Epithelial cell of prostate (primary cell): ENCODE results near the gene MICAL2.

ENCODE experiments used
- DNase-seq: peaks from one replicate; pipeline ENCODE4 v3.0.0-alpha.2; 2011; ENCODE audit warnings: low read depth, low spot score
- H3K27ac ChIP-seq: fragments of 450-650 bp; 2 replicates; pipeline ENCODE4 v1.5.1; 2017; ENCODE audit warnings: mild to moderate bottlenecking

MICAL2 gene

GRCh38 chr11:12075822-12076821 is 34.3 kb upstream of the MICAL2 start:
- peak; percentile 81 for DNase-seq
- H3K27ac ChIP-seq: peak overlapping the region; percentile 93

GRCh38 chr11:12076840-12077534 is 33.4 kb upstream of the MICAL2 start:
- peak overlapping the region; percentile 93 for H3K27ac ChIP-seq

GRCh38 chr11:12077535-12078280 is 32.7 kb upstream of the MICAL2 start:
- peak overlapping the region; percentile 93 for H3K27ac ChIP-seq

More at GRCh38 chr11:12076840-12077534, 33.4 kb upstream of the MICAL2 start:
- DNase-seq: no peak

GRCh38 chr11:12079726-12080556 is 30.4 kb upstream of the MICAL2 start:
- H3K27ac ChIP-seq: peak overlapping the region; percentile 93
- peak; percentile 89 for DNase-seq

More at GRCh38 chr11:12077535-12078280, 32.7 kb upstream of the MICAL2 start:
- no peak for DNase-seq

GRCh38 chr11:12083380-12083779 is 27.0 kb upstream of the MICAL2 start:
- peak overlapping the region; percentile 100 for H3K27ac ChIP-seq
- no peak for DNase-seq

- DNase-seq: no peak
- H3K27ac ChIP-seq: peak overlapping the region; percentile 100
Observed at GRCh38 chr11:12084256-12084655, 26.1 kb upstream of the MICAL2 start.

GRCh38 chr11:12085371-12086251 is 24.8 kb upstream of the MICAL2 start:
- H3K27ac ChIP-seq: peak overlapping the region; percentile 100
- no peak for DNase-seq

- peak; percentile 78 for DNase-seq
- H3K27ac ChIP-seq: peak overlapping the region; percentile 100
Observed at GRCh38 chr11:12086271-12087074, 23.9 kb upstream of the MICAL2 start.

GRCh38 chr11:12087075-12088004 is 23.1 kb upstream of the MICAL2 start:
- H3K27ac ChIP-seq: peak overlapping the region; percentile 100
- DNase-seq: peak; percentile 69

- DNase-seq: peak; percentile 45
- peak overlapping the region; percentile 100 for H3K27ac ChIP-seq
Observed at GRCh38 chr11:12088047-12088481, 22.3 kb upstream of the MICAL2 start.

- peak overlapping the region; percentile 100 for H3K27ac ChIP-seq
- DNase-seq: no peak
Observed at GRCh38 chr11:12088531-12088930, 21.9 kb upstream of the MICAL2 start.

- DNase-seq: no peak
- H3K27ac ChIP-seq: peak overlapping the region; percentile 100
Observed at GRCh38 chr11:12089041-12089440, 21.3 kb upstream of the MICAL2 start.

- peak overlapping the region; percentile 100 for H3K27ac ChIP-seq
- no peak for DNase-seq
Observed at GRCh38 chr11:12089473-12089872, 20.9 kb upstream of the MICAL2 start.

- peak overlapping the region; percentile 100 for H3K27ac ChIP-seq
- peak; percentile 72 for DNase-seq
Observed at GRCh38 chr11:12090061-12090591, 20.3 kb upstream of the MICAL2 start.

GRCh38 chr11:12090761-12091258 is 19.6 kb upstream of the MICAL2 start:
- peak; percentile 96 for DNase-seq
- peak overlapping the region; percentile 100 for H3K27ac ChIP-seq

- peak overlapping the region; percentile 100 for H3K27ac ChIP-seq
- no peak for DNase-seq
Observed at GRCh38 chr11:12091956-12092558, 18.3 kb upstream of the MICAL2 start.
